Endothelial cell of umbilical vein (primary cell): ENCODE data around the gene WDR27. TPM values are rescaled to one million over a fixed set of nuclear protein-coding genes. Genes with fewer than 3 reads are reported as not detected.

Experiments used
- BruUV-seq: library from RNA; stranded (reverse); fragments of 400-500 nt; replicated peaks from 2 replicates; lab custom pipeline; 2021; lab: Mats Ljungman, UMichigan
- CTCF ChIA-PET: fragments of 300-600, 350-600 bp; sonication (Branson Sonifier 250); formaldehyde crosslinking; loops from one replicate; lab custom pipeline; 2021; ENCODE audit warnings: antibody characterized with exemption, inconsistent platforms; lab: Charles Lee
- POLR2A ChIA-PET: fragments of 300-600, 350-600 bp; sonication (Branson Sonifier 250); formaldehyde crosslinking; loops from one replicate; lab custom pipeline; 2021; ENCODE audit warnings: antibody characterized with exemption, inconsistent platforms; lab: Charles Lee
- DNase-seq: peaks from one replicate; pipeline ENCODE4 v3.0.0-alpha.2; 2011; ENCODE audit warnings: low read depth, low spot score
- FAIRE-seq: peaks from 2 replicates; lab custom pipeline; 2011; peaks lifted over from hg19 to GRCh38; lab: Jason Lieb, UNC
- H2AFZ ChIP-seq: 2 replicates; pipeline ENCODE4 v1.6.0; 2012; ENCODE audit warnings: low read depth, low read length, control low read depth, inconsistent platforms
- H3K27ac ChIP-seq: 2 replicates; pipeline ENCODE4 v1.5.1; 2011; ENCODE audit warnings: low read depth, mild to moderate bottlenecking, control low read depth, low read length, moderate library complexity; ENCODE audit not compliant: insufficient read depth
- H3K27me3 ChIP-seq, 2 experiments: 2 replicates each; pipeline versions ENCODE4 v1.6.0 to v1.6.1; 2011; ENCODE audit warnings: low read length in 2 of 2, mixed read lengths in 1 of 2; ENCODE audit not compliant: control insufficient read depth in 2 of 2, insufficient read depth in 2 of 2
- H3K36me3 ChIP-seq, 2 experiments: 2 replicates in 1 of 2; 3 replicates in 1 of 2; pipeline ENCODE4 v1.5.1; 2011; ENCODE audit warnings: low read length in 2 of 2, mild to moderate bottlenecking in 1 of 2, moderate library complexity in 1 of 2; ENCODE audit not compliant: control insufficient read depth in 2 of 2, insufficient read depth in 2 of 2; ENCODE audit errors: extremely low read depth in 1 of 2
- H3K4me1 ChIP-seq: 3 replicates; pipeline ENCODE4 v1.5.1; 2011; ENCODE audit warnings: mild to moderate bottlenecking, low read length; ENCODE audit not compliant: control insufficient read depth, insufficient read depth; ENCODE audit errors: extremely low read depth
- H3K4me2 ChIP-seq: 2 replicates; pipeline ENCODE4 v1.6.1; 2011; ENCODE audit warnings: low read length, control low read depth, mixed read lengths; ENCODE audit not compliant: insufficient read depth
- H3K4me3 ChIP-seq, 3 experiments: fragments of 200-600 bp in 1 of 3; sonication (generic), shearing (Covaris generic) in 1 of 3; replicated peaks in 1 of 3; 2 replicates each; pipeline ENCODE4 v1.5.1; 2011 to 2016; ENCODE audit warnings: control low read depth in 3 of 3, low read length in 3 of 3, mild to moderate bottlenecking in 2 of 3, inconsistent platforms in 1 of 3, low read depth in 1 of 3, moderate library complexity in 1 of 3; ENCODE audit not compliant: insufficient read depth in 1 of 3
- H3K79me2 ChIP-seq: 2 replicates; pipeline ENCODE4 v1.6.0; 2012; ENCODE audit warnings: low read length, inconsistent platforms; ENCODE audit not compliant: control insufficient read depth, insufficient read depth
- H3K9ac ChIP-seq: replicated peaks from 2 replicates; pipeline ENCODE3; 2011; ENCODE audit warnings: low read length, control low read depth; ENCODE audit not compliant: insufficient read depth; ENCODE audit errors: extremely low read depth
- H3K9me1 ChIP-seq: replicated peaks from 3 replicates; pipeline ENCODE4 v1.6.0; 2011; ENCODE audit warnings: mild to moderate bottlenecking, low read length; ENCODE audit not compliant: control insufficient read depth, insufficient read depth; ENCODE audit errors: extremely low read depth
- H3K9me3 ChIP-seq: replicated peaks from 2 replicates; pipeline ENCODE4 v1.5.1; 2012; ENCODE audit warnings: low read length, inconsistent platforms; ENCODE audit not compliant: control insufficient read depth, insufficient read depth
- H4K20me1 ChIP-seq: replicated peaks from 2 replicates; pipeline ENCODE3; 2011; ENCODE audit warnings: mild to moderate bottlenecking, low read length; ENCODE audit not compliant: control insufficient read depth, insufficient read depth; ENCODE audit errors: extremely low read depth
- EZH2 ChIP-seq: IDR thresholded peaks from 2 replicates; pipeline ENCODE4 v1.6.1; 2012; ENCODE audit warnings: borderline replicate concordance, low read depth, mild to moderate bottlenecking, moderate library complexity, low read length, inconsistent platforms; ENCODE audit not compliant: severe bottlenecking
- FOS ChIP-seq: IDR thresholded peaks from 2 replicates; pipeline ENCODE4 v1.6.1; 2011; ENCODE audit warnings: mild to moderate bottlenecking, low read length, moderate library complexity, borderline replicate concordance; ENCODE audit not compliant: insufficient read depth
- GATA2 ChIP-seq: IDR thresholded peaks from 2 replicates; pipeline ENCODE4 v1.7.0; 2011; ENCODE audit warnings: low read depth, mild to moderate bottlenecking, moderate library complexity, mixed read lengths, low read length; ENCODE audit not compliant: insufficient read length, insufficient read depth
- JUN ChIP-seq: IDR thresholded peaks from 2 replicates; pipeline ENCODE4 v1.6.1; 2011; ENCODE audit warnings: borderline replicate concordance, low read depth; ENCODE audit not compliant: insufficient read length, insufficient read depth
- MAX ChIP-seq: IDR thresholded peaks from 2 replicates; pipeline ENCODE4 v1.6.1; 2011; ENCODE audit not compliant: insufficient read depth, insufficient read length
- MYC ChIP-seq: IDR thresholded peaks from one replicate; pipeline ENCODE4 v1.6.1; 2011; ENCODE audit warnings: mild to moderate bottlenecking, low read depth, low read length
- POLR2A ChIP-seq: IDR thresholded peaks from 2 replicates; pipeline ENCODE4 v1.6.1; 2012; ENCODE audit warnings: low read depth, mild to moderate bottlenecking, control low read depth, low read length
- POLR2AphosphoS5 ChIP-seq: IDR thresholded peaks from 2 replicates; pipeline ENCODE4 v1.6.1; 2012; ENCODE audit warnings: low read depth, mild to moderate bottlenecking, control low read depth, low read length, moderate library complexity; ENCODE audit not compliant: insufficient read depth
- dilution Hi-C: fragments of 300-500 bp; cut with MboI; formaldehyde crosslinking; loops from one replicate; pipeline ENCODE4 v1.15.0; 2019; ENCODE audit warnings: low sequenced_read_pairs; ENCODE audit not compliant: extremely low pct_ligation_motif_present
- intact Hi-C: fragments of 100-400 bp; cut with micrococcal nuclease; formaldehyde crosslinking; loops from one replicate; pipeline ENCODE4 v1.10.0; 2022
- polyA plus RNA-seq, 4 experiments: library from polyadenylated mRNA; depleted of rRNA in 3 of 4; stranded (reverse) in 3 of 4; unstranded in 1 of 4; fragments of >200 nt; gene quantifications; 2 replicates each; pipeline versions ENCODE4 v1.2.1 to v1.2.3, GENCODE V29; 2011 to 2012; ENCODE audit warnings: missing spikeins in 1 of 4
- total RNA-seq: library from RNA; stranded (reverse); gene quantifications from 2 replicates; pipeline ENCODE4 v1.2.3, GENCODE V29; 2021
- TF ChIP-seq, protein P1 (sequence below), 2 donors: IDR thresholded peaks; 1 replicate in 1 of 2; 2 replicates in 1 of 2; pipeline ENCODE4 v1.5.1; 2011; ENCODE audit warnings: low read length in 2 of 2, mild to moderate bottlenecking in 2 of 2, moderate library complexity in 2 of 2, control low read depth in 1 of 2, inconsistent platforms in 1 of 2, low read depth in 1 of 2; ENCODE audit not compliant: insufficient read depth in 1 of 2; ENCODE audit errors: extremely low read depth in 1 of 2

WDR27 gene
- total and polyA plus RNA-seq, 2 donors (not counting 3 experiments of a cell fraction or from before 2014, with no cell fraction given), result 60.1 to 69.7 TPM

- no peak overlapping the region for H3K9ac ChIP-seq
- H3K4me1 ChIP-seq, result peaks cover 10% of the 10 kb centered on the region
- CTCF ChIA-PET, result no interaction called here
- POLR2A ChIA-PET, result no interaction called here
- H3K4me3 ChIP-seq, result no peak overlapping the region
- no peaks in the 10 kb centered on the region for H3K79me2 ChIP-seq
- H3K4me2 ChIP-seq, result no peak overlapping the region
- H4K20me1 ChIP-seq, result no peaks in the 10 kb centered on the region
- no TSS peak for BruUV-seq
- no peaks in the 10 kb centered on the region for H3K27me3 ChIP-seq
- H3K9me1 ChIP-seq, result no peaks in the 10 kb centered on the region
- no peak for TF ChIP-seq POLR2AphosphoS5
- no peak for TF ChIP-seq GATA2
- TF ChIP-seq POLR2A, result no peak
- TF ChIP-seq, protein P1, sequence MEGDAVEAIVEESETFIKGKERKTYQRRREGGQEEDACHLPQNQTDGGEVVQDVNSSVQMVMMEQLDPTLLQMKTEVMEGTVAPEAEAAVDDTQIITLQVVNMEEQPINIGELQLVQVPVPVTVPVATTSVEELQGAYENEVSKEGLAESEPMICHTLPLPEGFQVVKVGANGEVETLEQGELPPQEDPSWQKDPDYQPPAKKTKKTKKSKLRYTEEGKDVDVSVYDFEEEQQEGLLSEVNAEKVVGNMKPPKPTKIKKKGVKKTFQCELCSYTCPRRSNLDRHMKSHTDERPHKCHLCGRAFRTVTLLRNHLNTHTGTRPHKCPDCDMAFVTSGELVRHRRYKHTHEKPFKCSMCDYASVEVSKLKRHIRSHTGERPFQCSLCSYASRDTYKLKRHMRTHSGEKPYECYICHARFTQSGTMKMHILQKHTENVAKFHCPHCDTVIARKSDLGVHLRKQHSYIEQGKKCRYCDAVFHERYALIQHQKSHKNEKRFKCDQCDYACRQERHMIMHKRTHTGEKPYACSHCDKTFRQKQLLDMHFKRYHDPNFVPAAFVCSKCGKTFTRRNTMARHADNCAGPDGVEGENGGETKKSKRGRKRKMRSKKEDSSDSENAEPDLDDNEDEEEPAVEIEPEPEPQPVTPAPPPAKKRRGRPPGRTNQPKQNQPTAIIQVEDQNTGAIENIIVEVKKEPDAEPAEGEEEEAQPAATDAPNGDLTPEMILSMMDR (IDR thresholded peaks at IDR 0.05; ENCODE audit: extremely low read depth in 1 of 2, insufficient read depth in 1 of 2, low read depth in 1 of 2, low read length in 2 of 2), result no peak
- TF ChIP-seq MAX, result no peak
- no peak for TF ChIP-seq JUN
- no peak for TF ChIP-seq EZH2
- no peak for TF ChIP-seq MYC
- no peak for TF ChIP-seq FOS
- intact Hi-C loops, result no loop called here
- H3K27ac ChIP-seq, result no peak overlapping the region
- no peak overlapping the region for H2AFZ ChIP-seq
- FAIRE-seq, result no peak
- no peak for DNase-seq
- no peaks in the 10 kb centered on the region for H3K36me3 ChIP-seq
- dilution Hi-C loops, result no loop called here
- no peaks in the 10 kb centered on the region for H3K9me3 ChIP-seq
Measured at GRCh38 chr6:169542491-169542890, 159.3 kb downstream of the WDR27 start.
